ENCODE data around the gene ADGRD1.
"Not testable (repeated sequence)": the region's sequence is repeated elsewhere in the genome, so short reads cannot be mapped to it uniquely, and the experiment has no call there.

ADGRD1 gene

GRCh38 chr12:130937546-130937945 is 16.2 kb upstream of the ADGRD1 start:
- DNase-seq (ENCODE audit: low read depth), result not testable (repeated sequence)

- DNase-seq (ENCODE audit: low read depth), result no peak
Measured at GRCh38 chr12:130938186-130938585, 15.5 kb upstream of the ADGRD1 start.

- DNase-seq (ENCODE audit: low read depth), result no peak
Measured at GRCh38 chr12:130944878-130945277, 8.8 kb upstream of the ADGRD1 start.

GRCh38 chr12:130945786-130946492 is 7.8 kb upstream of the ADGRD1 start:
- DNase-seq (ENCODE audit: low read depth), result peak; percentile 47

- DNase-seq (ENCODE audit: low read depth), result no peak
Measured at GRCh38 chr12:130947028-130947613, 6.6 kb upstream of the ADGRD1 start.

- DNase-seq (ENCODE audit: low read depth), result no peak
Measured at GRCh38 chr12:130948136-130948535, 5.6 kb upstream of the ADGRD1 start.

- DNase-seq (ENCODE audit: low read depth), result no peak
Measured at GRCh38 chr12:130948751-130949150, 5.0 kb upstream of the ADGRD1 start.

GRCh38 chr12:130949806-130950205 is 3.9 kb upstream of the ADGRD1 start:
- DNase-seq (ENCODE audit: low read depth), result no peak

GRCh38 chr12:130951636-130952035 is 2.1 kb upstream of the ADGRD1 start:
- DNase-seq (ENCODE audit: low read depth), result no peak

GRCh38 chr12:130952171-130952954 is 1.3 kb upstream of the ADGRD1 start:
- peak; percentile 51 for DNase-seq (ENCODE audit: low read depth)

- DNase-seq (ENCODE audit: low read depth), result no peak
Measured at GRCh38 chr12:130954544-130954831, 781 bp downstream of the ADGRD1 start.

GRCh38 chr12:130955238-130955816 is 1.6 kb downstream of the ADGRD1 start:
- DNase-seq (ENCODE audit: low read depth), result no peak

GRCh38 chr12:130956009-130956408 is 2.3 kb downstream of the ADGRD1 start:
- no peak for DNase-seq (ENCODE audit: low read depth)

- no peak for DNase-seq (ENCODE audit: low read depth)
Measured at GRCh38 chr12:130956456-130957303, 3.0 kb downstream of the ADGRD1 start.

GRCh38 chr12:130957304-130957621 is 3.6 kb downstream of the ADGRD1 start:
- DNase-seq (ENCODE audit: low read depth), result no peak

GRCh38 chr12:130958557-130959140 is 4.9 kb downstream of the ADGRD1 start:
- DNase-seq (ENCODE audit: low read depth), result no peak

GRCh38 chr12:130959632-130960031 is 5.9 kb downstream of the ADGRD1 start:
- DNase-seq (ENCODE audit: low read depth), result no peak

- no peak for DNase-seq (ENCODE audit: low read depth)
Measured at GRCh38 chr12:130960058-130960457, 6.4 kb downstream of the ADGRD1 start.

GRCh38 chr12:130960787-130961186 is 7.1 kb downstream of the ADGRD1 start:
- DNase-seq (ENCODE audit: low read depth), result no peak

- no peak for DNase-seq (ENCODE audit: low read depth)
Measured at GRCh38 chr12:130961921-130962451, 8.3 kb downstream of the ADGRD1 start.

GRCh38 chr12:130965214-130965613 is 11.5 kb downstream of the ADGRD1 start:
- DNase-seq (ENCODE audit: low read depth), result peak; percentile 20

- DNase-seq (ENCODE audit: low read depth), result peak; percentile 32
Measured at GRCh38 chr12:130965668-130966067, 12.0 kb downstream of the ADGRD1 start.

All from EH (cell line).